MM.1S (cell line): ENCODE measurements around the gene CALML3.

Experiments used
- CTCF ChIP-seq: fragments of 300-600 bp; sonication (generic); IDR thresholded peaks from 2 replicates; pipeline ENCODE4 v1.5.1; 2016; ENCODE audit warnings: antibody characterized with exemption, low read length, mixed read lengths
- EZH2 ChIP-seq: fragments of 300-600 bp; sonication (generic); optimal IDR thresholded peaks from 2 replicates; pipeline ENCODE3; 2017; ENCODE audit warnings: low read depth, mild to moderate bottlenecking, antibody characterized with exemption, low read length, mixed read lengths
- EZH2phosphoT487 ChIP-seq: fragments of 300-600 bp; sonication (generic); IDR thresholded peaks from 2 replicates; pipeline ENCODE4 v1.6.1; 2018; ENCODE audit warnings: antibody characterized with exemption, low read length

DNA sequence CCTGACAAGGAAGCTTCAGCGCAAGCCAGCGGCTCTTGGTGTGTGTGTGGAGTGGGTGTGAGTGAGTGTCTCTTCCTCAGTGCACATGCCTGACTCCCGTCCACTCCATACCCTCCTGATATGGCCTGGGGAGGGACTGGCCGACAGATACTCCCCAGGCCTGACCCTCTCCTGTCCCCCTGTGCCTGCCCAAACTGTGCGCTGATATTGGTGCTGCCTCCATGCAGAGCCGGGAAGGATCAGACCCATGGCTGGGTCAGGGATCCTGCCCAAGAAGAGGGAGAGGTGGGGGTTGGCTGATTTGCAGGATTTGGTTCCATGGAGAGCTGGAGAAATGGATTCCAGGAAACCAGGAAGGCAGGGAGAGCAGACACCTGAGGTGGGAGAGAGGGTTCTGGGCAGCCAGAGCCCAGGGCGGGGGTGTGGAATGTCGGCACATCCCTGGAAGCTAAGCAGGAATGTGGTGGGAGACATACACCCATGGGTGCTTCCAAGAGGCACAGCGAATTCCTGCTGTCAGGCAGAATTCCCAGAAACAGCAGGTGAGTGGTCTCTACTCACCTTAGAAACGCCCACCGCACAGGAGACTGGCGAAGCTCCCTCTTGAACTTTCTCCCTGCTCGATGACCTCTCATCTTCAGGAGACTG is 31.7 kb upstream of the CALML3 start:
- TF ChIP-seq CTCF (no peak), EZH2 (no peak), EZH2phosphoT487 (no peak)
